Neural progenitor cell (in vitro differentiated cells): ENCODE results near the gene COL13A1.
A peak's percentile ranks its signal among the peaks of the same experiment; 100 is the strongest.

Source experiments
- CTCF ChIP-seq: fragments of 200-600 bp; sonication (generic); IDR thresholded peaks from 2 replicates; pipeline ENCODE4 v1.5.1; 2017; ENCODE audit warnings: antibody characterized with exemption, mild to moderate bottlenecking
- EZH2 ChIP-seq: fragments of 200-600 bp; sonication (generic); IDR thresholded peaks from 2 replicates; pipeline ENCODE4 v1.6.1; 2017; ENCODE audit warnings: antibody characterized with exemption, mild to moderate bottlenecking, moderate library complexity
- EZH2phosphoT487 ChIP-seq: fragments of 200-600 bp; sonication (generic); IDR thresholded peaks from 2 replicates; pipeline ENCODE4 v1.6.1; 2017; ENCODE audit warnings: antibody characterized with exemption

- no peak for TF ChIP-seq EZH2
- peak; percentile 8 for TF ChIP-seq CTCF
- no peak for TF ChIP-seq EZH2phosphoT487
These were observed 133.1 kb downstream of the COL13A1 start for GRCh38 chr10:69934768-69935167.
